MM.1S (cell line): ENCODE data around the gene CD8B.

Experiments used
- DNase-seq: peaks from one replicate; pipeline ENCODE4 v3.0.0-alpha.2; 2015
- H2AFZ ChIP-seq: fragments of 300-600 bp; sonication (generic); 2 replicates; pipeline ENCODE4 v1.6.0; 2016; ENCODE audit warnings: antibody characterized with exemption, low read length
- H3F3A ChIP-seq: fragments of 300-600 bp; sonication (generic); 2 replicates; pipeline ENCODE4 v1.6.1; 2016; ENCODE audit warnings: mild to moderate bottlenecking, antibody characterized with exemption, low read length, moderate library complexity, mixed read lengths; ENCODE audit not compliant: insufficient read depth
- H3K27ac ChIP-seq: fragments of 300-600 bp; sonication (generic); 2 replicates; pipeline ENCODE4 v1.5.1; 2016; ENCODE audit warnings: mild to moderate bottlenecking, low read length
- H3K27me3 ChIP-seq: fragments of 300-600 bp; sonication (generic); replicated peaks from 2 replicates; pipeline ENCODE4 v1.6.0; 2016; ENCODE audit warnings: low read length; ENCODE audit not compliant: insufficient read depth
- H3K36me3 ChIP-seq: fragments of 300-600 bp; sonication (generic); replicated peaks from 2 replicates; pipeline ENCODE4 v1.6.1; 2016; ENCODE audit warnings: mild to moderate bottlenecking, low read length, mixed read lengths; ENCODE audit not compliant: insufficient read depth
- H3K4me1 ChIP-seq: fragments of 300-600 bp; sonication (generic); 2 replicates; pipeline ENCODE4 v1.6.1; 2016; ENCODE audit warnings: low read length, mixed read lengths
- H3K4me2 ChIP-seq: fragments of 300-600 bp; sonication (generic); 2 replicates; pipeline ENCODE4 v1.6.0; 2016; ENCODE audit warnings: low read depth, low read length
- H3K4me3 ChIP-seq: fragments of 300-600 bp; sonication (generic); 2 replicates; pipeline ENCODE4 v1.5.1; 2016; ENCODE audit warnings: low read length, mixed read lengths
- H3K79me2 ChIP-seq: fragments of 300-600 bp; sonication (generic); 2 replicates; pipeline ENCODE4 v1.6.1; 2016; ENCODE audit warnings: mixed run types, low read length, mixed read lengths
- H3K9ac ChIP-seq: fragments of 300-600 bp; sonication (generic); 2 replicates; pipeline ENCODE4 v1.6.1; 2016; ENCODE audit warnings: low read length, mixed read lengths
- H3K9me2 ChIP-seq: fragments of 300-600 bp; sonication (generic); replicated peaks from 2 replicates; pipeline ENCODE4 v1.6.1; 2016; ENCODE audit warnings: mild to moderate bottlenecking, low read length, mixed read lengths; ENCODE audit not compliant: insufficient read depth
- H3K9me3 ChIP-seq: fragments of 300-600 bp; sonication (generic); replicated peaks from 2 replicates; pipeline ENCODE4 v1.6.1; 2016; ENCODE audit warnings: mild to moderate bottlenecking, low read length, mixed read lengths; ENCODE audit not compliant: insufficient read depth
- H4K20me1 ChIP-seq: fragments of 300-600 bp; sonication (generic); 2 replicates; pipeline ENCODE4 v1.6.1; 2016; ENCODE audit warnings: mild to moderate bottlenecking, low read length, moderate library complexity, mixed read lengths; ENCODE audit not compliant: insufficient read depth
- CTCF ChIP-seq: fragments of 300-600 bp; sonication (generic); IDR thresholded peaks from 2 replicates; pipeline ENCODE4 v1.5.1; 2016; ENCODE audit warnings: antibody characterized with exemption, low read length, mixed read lengths
- EZH2 ChIP-seq: fragments of 300-600 bp; sonication (generic); optimal IDR thresholded peaks from 2 replicates; pipeline ENCODE3; 2017; ENCODE audit warnings: low read depth, mild to moderate bottlenecking, antibody characterized with exemption, low read length, mixed read lengths
- EZH2phosphoT487 ChIP-seq: fragments of 300-600 bp; sonication (generic); IDR thresholded peaks from 2 replicates; pipeline ENCODE4 v1.6.1; 2018; ENCODE audit warnings: antibody characterized with exemption, low read length

CD8B gene

GRCh38 chr2:86778957-86779356, 82.7 kb downstream of the CD8B start:
- no peaks in the 10 kb centered on the region for H3K79me2 ChIP-seq
- no peak overlapping the region for H3K4me3 ChIP-seq
- H3K27ac ChIP-seq, result no peak overlapping the region
- no peaks in the 10 kb centered on the region for H3K27me3 ChIP-seq
- H3K36me3 ChIP-seq, result no peaks in the 10 kb centered on the region; the same call in 1 of the 2 replicates
- no peaks in the 10 kb centered on the region for H3K9me2 ChIP-seq
- H3F3A ChIP-seq, result peaks cover 7% of the 10 kb centered on the region
- TF ChIP-seq EZH2 (no peak), EZH2phosphoT487 (no peak)
- no peaks in the 10 kb centered on the region for H3K9me3 ChIP-seq
- H2AFZ ChIP-seq, result no peak overlapping the region
- DNase-seq, result no peak
- no peak overlapping the region for H3K9ac ChIP-seq
- peaks cover 5% of the 10 kb centered on the region; the same call in 1 of the 2 replicates for H3K4me1 ChIP-seq
- no peak overlapping the region for H3K4me2 ChIP-seq
- no peaks in the 10 kb centered on the region for H4K20me1 ChIP-seq

GRCh38 chr2:86776532-86776931, 85.2 kb downstream of the CD8B start:
- no peak overlapping the region for H3K27ac ChIP-seq
- no peaks in the 10 kb centered on the region for H4K20me1 ChIP-seq
- DNase-seq, result no peak
- no peak for TF ChIP-seq EZH2phosphoT487
- no peak for TF ChIP-seq EZH2
- no peak for TF ChIP-seq CTCF
- no peak overlapping the region for H3K4me2 ChIP-seq
- H2AFZ ChIP-seq, result no peak overlapping the region
- H3F3A ChIP-seq, result no peaks in the 10 kb centered on the region
- no peaks in the 10 kb centered on the region for H3K79me2 ChIP-seq
- H3K9ac ChIP-seq, result no peak overlapping the region
- H3K36me3 ChIP-seq, result no peaks in the 10 kb centered on the region; the same call in none of the 2 replicates
- H3K4me1 ChIP-seq, result no peaks in the 10 kb centered on the region
- H3K9me2 ChIP-seq, result no peaks in the 10 kb centered on the region
- no peaks in the 10 kb centered on the region for H3K27me3 ChIP-seq
- H3K4me3 ChIP-seq, result no peak overlapping the region
- no peaks in the 10 kb centered on the region for H3K9me3 ChIP-seq

DNA sequence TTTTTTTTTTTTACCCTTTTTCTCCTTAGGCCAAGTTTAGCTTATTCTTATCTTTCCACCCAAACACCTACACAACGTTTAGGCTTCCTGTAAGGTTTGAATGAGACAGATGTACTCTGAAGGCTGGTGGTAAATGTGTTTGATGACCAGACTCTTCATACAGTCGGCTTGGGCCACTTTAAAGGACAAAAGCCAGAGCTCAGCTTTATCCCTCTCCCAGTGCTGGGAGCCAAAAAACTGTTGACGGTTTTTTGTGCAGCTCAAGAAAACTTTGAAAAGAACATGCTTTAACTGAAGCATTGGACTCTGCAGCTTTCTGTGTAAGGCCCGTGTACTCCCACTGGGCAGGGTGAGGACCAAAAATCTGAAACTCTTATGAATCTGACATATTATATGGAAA, 86.3 kb downstream of the CD8B start:
- H3K9me2 ChIP-seq, result no peaks in the 10 kb centered on the region
- no peak overlapping the region for H3K27ac ChIP-seq
- H3K4me2 ChIP-seq, result no peak overlapping the region
- H3K79me2 ChIP-seq, result no peaks in the 10 kb centered on the region
- H3K27me3 ChIP-seq, result no peaks in the 10 kb centered on the region
- H3K36me3 ChIP-seq, result no peaks in the 10 kb centered on the region; the same call in none of the 2 replicates
- H3K4me1 ChIP-seq, result no peaks in the 10 kb centered on the region
- no peaks in the 10 kb centered on the region for H4K20me1 ChIP-seq
- no peaks in the 10 kb centered on the region for H3K9me3 ChIP-seq
- no peak overlapping the region for H3K9ac ChIP-seq
- no peak for DNase-seq
- no peak for TF ChIP-seq EZH2
- no peak for TF ChIP-seq EZH2phosphoT487
- no peak for TF ChIP-seq CTCF
- no peak overlapping the region for H3K4me3 ChIP-seq
- H2AFZ ChIP-seq, result no peak overlapping the region
- no peaks in the 10 kb centered on the region for H3F3A ChIP-seq

- Histone ChIP-seq H3K36me3 (no peaks in the 10 kb centered on the region; the same call in none of the 2 replicates), H3K27ac (no peak overlapping the region), H3K4me3 (no peak overlapping the region), H3K9me3 (no peaks in the 10 kb centered on the region), H2AFZ (no peak overlapping the region), H3K9me2 (no peaks in the 10 kb centered on the region), H3K4me1 (no peaks in the 10 kb centered on the region), H3K4me2 (no peak overlapping the region), H3K79me2 (no peaks in the 10 kb centered on the region), H3K9ac (no peak overlapping the region), H3K27me3 (no peaks in the 10 kb centered on the region), H3F3A (no peaks in the 10 kb centered on the region), H4K20me1 (no peaks in the 10 kb centered on the region)
- DNase-seq, result no peak
- TF ChIP-seq EZH2phosphoT487, result no peak
- no peak for TF ChIP-seq EZH2
- no peak for TF ChIP-seq CTCF
These were observed 86.8 kb downstream of the CD8B start for GRCh38 chr2:86774862-86775261.
